H9 (cell line): ENCODE data around the gene DYTN. TPM values are rescaled to one million over a fixed set of nuclear protein-coding genes. Genes with fewer than 3 reads are reported as not detected.

Source experiments
- DNase-seq: peaks from one replicate; pipeline ENCODE4 v3.0.0-alpha.2; 2017
- H2AFZ ChIP-seq: one replicate; pipeline ENCODE4 v1.6.1; 2013; ENCODE audit warnings: mild to moderate bottlenecking, low read length, control low read depth, moderate library complexity
- H2AK5ac ChIP-seq: 2 replicates; pipeline ENCODE4 v1.6.1; 2013; ENCODE audit warnings: low read length, control low read depth, mixed read lengths; ENCODE audit not compliant: insufficient read length
- H2BK120ac ChIP-seq: one replicate; pipeline ENCODE4 v1.6.1; 2013; ENCODE audit warnings: low read depth, mild to moderate bottlenecking, low read length, control low read depth, inconsistent platforms; ENCODE audit not compliant: poor library complexity, severe bottlenecking
- H2BK12ac ChIP-seq: 2 replicates; pipeline ENCODE4 v1.6.1; 2013; ENCODE audit warnings: low read length, control low read depth, mixed read lengths, low read depth; ENCODE audit not compliant: insufficient read length
- H2BK15ac ChIP-seq: 2 replicates; pipeline ENCODE4 v1.6.1; 2013; ENCODE audit warnings: low read depth, low read length, control low read depth
- H2BK20ac ChIP-seq: one replicate; pipeline ENCODE4 v1.6.1; 2013; ENCODE audit warnings: low read depth, mild to moderate bottlenecking, low read length, control low read depth, inconsistent platforms; ENCODE audit not compliant: poor library complexity, severe bottlenecking
- H2BK5ac ChIP-seq: 2 replicates; pipeline ENCODE4 v1.6.1; 2013; ENCODE audit warnings: low read length, control low read depth, mixed read lengths; ENCODE audit not compliant: insufficient read length
- H3K14ac ChIP-seq: 2 replicates; pipeline ENCODE4 v1.6.1; 2013; ENCODE audit warnings: low read length, control low read depth; ENCODE audit not compliant: insufficient read depth
- H3K18ac ChIP-seq: 2 replicates; pipeline ENCODE4 v1.6.1; 2013; ENCODE audit warnings: low read depth, mild to moderate bottlenecking, mixed read lengths, low read length, control low read depth; ENCODE audit not compliant: insufficient read length
- H3K23ac ChIP-seq: 2 replicates; pipeline ENCODE4 v1.6.1; 2013; ENCODE audit warnings: low read length, control low read depth, mixed read lengths, low read depth; ENCODE audit not compliant: insufficient read length
- H3K23me2 ChIP-seq: 2 replicates; pipeline ENCODE4 v1.6.1; 2013; ENCODE audit warnings: low read depth, mild to moderate bottlenecking, mixed read lengths, low read length, control low read depth; ENCODE audit not compliant: insufficient read length, poor library complexity, severe bottlenecking
- H3K27ac ChIP-seq: 2 replicates; pipeline ENCODE4 v1.5.1; 2013; ENCODE audit warnings: low read length, control low read depth, mixed read lengths, low read depth; ENCODE audit not compliant: insufficient read length
- H3K27me3 ChIP-seq: 2 replicates; pipeline ENCODE4 v1.6.1; 2013; ENCODE audit warnings: low read length, control low read depth, inconsistent platforms; ENCODE audit not compliant: insufficient read depth
- H3K4ac ChIP-seq: 2 replicates; pipeline ENCODE4 v1.6.1; 2013; ENCODE audit warnings: low read depth, mild to moderate bottlenecking, control low read depth, inconsistent platforms, low read length, moderate library complexity
- H3K4me1 ChIP-seq: 2 replicates; pipeline ENCODE4 v1.6.1; 2013; ENCODE audit warnings: low read length, control low read depth, inconsistent platforms; ENCODE audit not compliant: insufficient read depth
- H3K4me2 ChIP-seq: 2 replicates; pipeline ENCODE4 v1.6.1; 2013; ENCODE audit warnings: low read length, control low read depth, mixed read lengths; ENCODE audit not compliant: insufficient read length, insufficient read depth
- H3K56ac ChIP-seq: 2 replicates; pipeline ENCODE4 v1.6.1; 2013; ENCODE audit warnings: low read depth, mild to moderate bottlenecking, mixed read lengths, low read length, control low read depth; ENCODE audit not compliant: insufficient read length
- H3K79me1 ChIP-seq: 2 replicates; pipeline ENCODE4 v1.6.1; 2013; ENCODE audit warnings: low read depth, mild to moderate bottlenecking, moderate library complexity, low read length, control low read depth, inconsistent platforms; ENCODE audit not compliant: insufficient read depth, poor library complexity, severe bottlenecking
- H3K79me2 ChIP-seq: 2 replicates; pipeline ENCODE4 v1.6.1; 2013; ENCODE audit warnings: low read length, control low read depth, inconsistent platforms; ENCODE audit not compliant: insufficient read depth
- H3K9ac ChIP-seq: 2 replicates; pipeline ENCODE4 v1.6.1; 2013; ENCODE audit warnings: low read length, control low read depth, mixed read lengths; ENCODE audit not compliant: insufficient read length; ENCODE audit errors: extremely low read depth
- H3K9me3 ChIP-seq: one replicate; pipeline ENCODE4 v1.6.1; 2013; ENCODE audit warnings: low read depth, low read length, inconsistent platforms; ENCODE audit not compliant: control insufficient read depth
- H3T11ph ChIP-seq: one replicate; pipeline ENCODE4 v1.6.1; 2013; ENCODE audit warnings: mild to moderate bottlenecking, low read length, control low read depth, inconsistent platforms
- H4K20me1 ChIP-seq: one replicate; pipeline ENCODE4 v1.6.1; 2013; ENCODE audit not compliant: control insufficient read depth, insufficient read length, insufficient read depth
- H4K5ac ChIP-seq: 2 replicates; pipeline ENCODE4 v1.6.1; 2013; ENCODE audit warnings: low read depth, mild to moderate bottlenecking, mixed read lengths, low read length, control low read depth; ENCODE audit not compliant: insufficient read length
- H4K8ac ChIP-seq: replicated peaks from 2 replicates; pipeline ENCODE4 v1.6.1; 2013; ENCODE audit warnings: low read length, control low read depth, mixed read lengths, low read depth; ENCODE audit not compliant: insufficient read length
- H4K91ac ChIP-seq: 2 replicates; pipeline ENCODE4 v1.6.1; 2013; ENCODE audit warnings: low read depth, mild to moderate bottlenecking, moderate library complexity, mixed read lengths, low read length, control low read depth; ENCODE audit not compliant: insufficient read length
- H3K27ac Mint-ChIP-seq, 3 experiments: 2 replicates in 2 of 3; 3 replicates in 1 of 3; pipeline ENCODE4 v1.8.0; 2020 to 2021; ENCODE audit warnings: mixed read lengths in 3 of 3, mild to moderate bottlenecking in 1 of 3, moderate library complexity in 1 of 3
- H3K27me3 Mint-ChIP-seq: 2 replicates; pipeline ENCODE4 v1.8.0; 2021; ENCODE audit warnings: low read depth, mild to moderate bottlenecking, moderate library complexity, mixed read lengths
- H3K36me3 Mint-ChIP-seq, 3 experiments: 2 replicates in 2 of 3; 3 replicates in 1 of 3; pipeline ENCODE4 v1.8.0; 2020 to 2021; ENCODE audit warnings: low read depth in 3 of 3, mixed read lengths in 3 of 3; ENCODE audit not compliant: insufficient read depth in 1 of 3
- H3K4me1 Mint-ChIP-seq, 2 experiments: 2 replicates each; pipeline ENCODE4 v1.8.0; 2020; ENCODE audit warnings: mixed read lengths in 2 of 2
- H3K4me3 Mint-ChIP-seq, 2 experiments: 2 replicates in 1 of 2; 3 replicates in 1 of 2; pipeline ENCODE4 v1.8.0; 2020 to 2021; ENCODE audit warnings: mild to moderate bottlenecking in 2 of 2, mixed read lengths in 2 of 2, moderate library complexity in 1 of 2
- H3K9me3 Mint-ChIP-seq, 2 experiments: 2 replicates in 1 of 2; 3 replicates in 1 of 2; pipeline ENCODE4 v1.8.0; 2020; ENCODE audit warnings: mild to moderate bottlenecking in 2 of 2, mixed read lengths in 2 of 2, moderate library complexity in 1 of 2
- WGBS: extraction: QIAGEN DNeasy Blood & Tissue Kit; methylation state at CpG from one replicate; pipeline ENCODE4 v1.1.7; 2013; ENCODE audit warnings: missing lambda C conversion rate, low lambda C conversion rate, mixed read lengths; ENCODE audit not compliant: insufficient read length; ENCODE audit errors: extremely low coverage; 5-methylcytosine and 5-hydroxymethylcytosine counted together
- total RNA-seq: library from RNA; stranded (reverse); gene quantifications from 2 replicates; pipeline ENCODE4 v1.2.1, GENCODE V29; 2021
- TF ChIP-seq, protein P1 (sequence below): fragments of 200-600 bp; sonication (generic); conservative IDR thresholded peaks from 3 replicates; pipeline ENCODE4 v1.8.0; 2021; ENCODE audit warnings: antibody characterized with exemption, mild to moderate bottlenecking

Gene DYTN
- total RNA-seq, 1 experiment from 2014 or later, result not detected

DNA sequence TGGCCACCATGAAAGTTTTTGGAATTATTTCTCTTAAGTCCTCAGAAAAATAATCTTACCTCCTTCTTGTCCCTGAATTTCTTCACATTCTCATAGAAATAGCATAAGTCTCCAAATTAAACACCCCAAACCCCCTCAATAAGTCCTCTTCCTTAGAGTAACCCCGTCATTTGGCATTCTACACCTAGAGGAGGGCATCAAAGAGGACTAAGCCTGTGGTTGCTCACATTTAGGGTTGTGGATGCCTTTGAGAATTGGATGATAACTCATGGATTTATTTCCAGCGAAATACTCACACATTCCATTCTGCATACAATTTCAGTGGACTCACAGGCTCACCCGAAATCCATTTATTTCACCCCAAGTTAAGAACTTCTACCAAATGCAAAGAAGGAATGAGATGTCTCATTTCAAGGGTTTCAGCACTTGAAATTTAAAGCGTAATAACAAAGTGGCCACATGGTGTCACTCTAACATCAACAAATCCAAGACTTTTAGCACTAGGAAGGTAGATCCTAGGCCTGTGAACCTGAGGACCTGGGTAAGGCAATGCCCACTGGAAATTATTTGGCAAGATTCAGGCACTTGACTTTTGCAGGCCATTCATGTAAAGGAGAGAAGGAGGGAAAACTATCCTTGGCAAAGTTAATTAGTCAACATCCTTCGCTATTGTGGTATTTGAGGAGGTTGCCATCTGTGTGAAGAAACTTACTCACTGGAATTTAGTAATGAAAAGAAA lies 24.6 kb downstream of the DYTN start:
- Mint-ChIP-seq H3K9me3 (no peaks in the 10 kb centered on the region), H3K4me3 (no peak overlapping the region), H3K27me3 (no peaks in the 10 kb centered on the region), H3K4me1 (no peaks in the 10 kb centered on the region), H3K36me3 (no peaks in the 10 kb centered on the region), H3K27ac (no peak overlapping the region)
- Histone ChIP-seq H3K79me1 (no peaks in the 10 kb centered on the region), H3K4ac (no peak overlapping the region), H3K4me2 (no peak overlapping the region), H3K23me2 (no peaks in the 10 kb centered on the region), H3K23ac (no peak overlapping the region), H3K27me3 (no peaks in the 10 kb centered on the region), H3K79me2 (no peaks in the 10 kb centered on the region), H4K20me1 (no peaks in the 10 kb centered on the region), H2AK5ac (no peak overlapping the region), H3K27ac (no peak overlapping the region), H3T11ph (no peak overlapping the region), H2BK5ac (no peak overlapping the region), H3K14ac (no peak overlapping the region), H3K4me1 (no peaks in the 10 kb centered on the region), H2BK12ac (no peak overlapping the region), H4K8ac (no peak overlapping the region), H3K9ac (no peak overlapping the region), H4K5ac (no peak overlapping the region), H3K18ac (no peak overlapping the region), H2BK15ac (no peak overlapping the region), H2BK20ac (no peak overlapping the region), H3K9me3 (no peaks in the 10 kb centered on the region), H3K56ac (no peak overlapping the region), H2BK120ac (no peak overlapping the region), H2AFZ (no peak overlapping the region), H4K91ac (no peak overlapping the region)
- peak; percentile 36 for DNase-seq
- WGBS, result no CpG with 5 or more reads among the region's 5 CpGs
- TF ChIP-seq, protein P1, sequence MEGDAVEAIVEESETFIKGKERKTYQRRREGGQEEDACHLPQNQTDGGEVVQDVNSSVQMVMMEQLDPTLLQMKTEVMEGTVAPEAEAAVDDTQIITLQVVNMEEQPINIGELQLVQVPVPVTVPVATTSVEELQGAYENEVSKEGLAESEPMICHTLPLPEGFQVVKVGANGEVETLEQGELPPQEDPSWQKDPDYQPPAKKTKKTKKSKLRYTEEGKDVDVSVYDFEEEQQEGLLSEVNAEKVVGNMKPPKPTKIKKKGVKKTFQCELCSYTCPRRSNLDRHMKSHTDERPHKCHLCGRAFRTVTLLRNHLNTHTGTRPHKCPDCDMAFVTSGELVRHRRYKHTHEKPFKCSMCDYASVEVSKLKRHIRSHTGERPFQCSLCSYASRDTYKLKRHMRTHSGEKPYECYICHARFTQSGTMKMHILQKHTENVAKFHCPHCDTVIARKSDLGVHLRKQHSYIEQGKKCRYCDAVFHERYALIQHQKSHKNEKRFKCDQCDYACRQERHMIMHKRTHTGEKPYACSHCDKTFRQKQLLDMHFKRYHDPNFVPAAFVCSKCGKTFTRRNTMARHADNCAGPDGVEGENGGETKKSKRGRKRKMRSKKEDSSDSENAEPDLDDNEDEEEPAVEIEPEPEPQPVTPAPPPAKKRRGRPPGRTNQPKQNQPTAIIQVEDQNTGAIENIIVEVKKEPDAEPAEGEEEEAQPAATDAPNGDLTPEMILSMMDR, result peak; percentile 80
